SKM-1 (cell line): Measurements from ENCODE around the gene ACOT9.
"Not testable (repeated sequence)": the region's sequence is repeated elsewhere in the genome, so short reads cannot be mapped to it uniquely, and the experiment has no call there.

Experiments used
- DNase-seq: peaks from one replicate; lab custom pipeline; 2025; ENCODE audit not compliant: unreplicated experiment; lab: John Stamatoyannopoulos, UW

Gene ACOT9

DNA sequence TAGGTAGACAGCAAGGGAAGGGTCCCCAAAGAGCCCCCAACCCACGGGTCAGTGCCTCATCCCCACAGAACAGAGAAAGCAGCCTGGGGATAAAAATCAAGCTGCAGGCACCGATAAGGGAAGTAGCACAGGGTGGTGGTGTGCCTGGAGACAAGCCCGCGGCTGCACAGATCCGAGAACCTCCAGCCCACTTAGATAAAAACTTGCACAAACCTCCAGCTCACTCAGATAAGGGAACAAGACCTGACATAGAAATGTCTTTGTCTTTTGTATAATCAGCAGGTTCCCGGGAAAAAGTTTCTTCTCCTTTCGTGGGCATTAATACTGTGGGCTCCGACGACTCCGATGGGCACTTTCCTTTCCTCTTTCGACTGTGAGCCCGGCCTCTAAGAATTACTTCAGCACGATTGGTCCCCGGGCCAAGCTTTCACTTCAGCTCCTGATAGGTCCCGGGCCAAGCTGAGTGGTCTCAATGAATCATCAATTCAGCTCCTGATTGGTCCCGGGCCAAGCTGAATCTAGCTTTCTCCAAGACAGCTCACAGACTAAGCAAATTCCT, 43.4 kb downstream of the ACOT9 start:
- no peak for DNase-seq

DNA sequence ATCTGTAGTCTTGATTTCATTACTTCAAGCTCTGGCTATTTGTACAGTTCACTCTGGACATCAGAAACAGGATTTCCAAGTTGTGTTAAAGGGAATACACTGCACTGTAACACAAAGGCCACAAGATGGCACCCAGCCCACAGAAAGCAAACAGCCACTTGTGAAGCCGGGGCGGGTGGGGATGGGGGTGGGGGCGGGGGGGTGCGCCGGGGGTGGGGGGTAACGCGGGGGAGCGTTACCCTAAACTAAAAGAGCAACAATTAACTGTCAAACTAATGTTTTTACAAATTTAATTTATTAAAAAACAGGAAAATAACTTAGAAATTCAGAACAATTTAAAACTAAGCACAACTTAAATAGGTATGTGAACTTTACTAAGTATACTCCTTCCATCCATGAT, 48.5 kb downstream of the ACOT9 start:
- DNase-seq = no peak

DNA sequence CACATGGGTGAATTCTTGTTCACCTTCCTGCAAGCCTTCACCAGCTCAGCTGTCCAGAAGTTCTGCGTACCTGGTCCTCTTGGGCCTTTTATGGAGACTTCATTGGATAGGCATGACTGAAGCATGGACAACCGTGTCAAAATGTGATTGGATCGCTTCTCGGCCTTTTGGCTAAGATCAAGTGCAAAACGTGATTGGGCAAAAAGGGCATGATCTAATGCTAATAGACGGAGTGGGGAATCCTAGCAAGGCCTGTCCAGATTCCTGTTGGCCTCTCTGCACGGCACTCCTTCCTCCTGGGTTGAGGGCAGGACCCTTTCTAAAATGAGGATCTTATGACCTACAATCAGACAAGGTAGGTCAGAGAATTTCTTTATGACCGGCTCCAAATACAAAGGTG, 50.9 kb downstream of the ACOT9 start:
- no peak for DNase-seq

DNA sequence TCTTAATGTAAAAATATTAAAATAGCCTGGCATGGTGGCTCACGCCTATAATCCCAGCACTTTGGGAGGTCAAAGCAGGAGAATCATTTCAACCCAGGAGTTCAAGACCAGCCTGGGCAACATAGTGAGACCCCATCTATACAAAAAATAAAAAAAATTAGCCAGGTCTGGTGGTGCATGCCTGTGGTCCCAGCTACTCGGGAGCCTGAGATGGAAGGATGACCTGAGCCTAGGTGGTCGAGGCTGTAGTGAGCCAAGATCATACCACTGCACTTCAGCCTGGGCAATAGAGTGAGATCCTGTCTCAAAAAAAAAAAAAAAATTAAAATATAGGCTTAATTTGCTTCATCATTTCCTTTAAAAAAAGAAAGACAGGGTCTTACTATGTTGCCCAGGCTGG, 66.6 kb downstream of the ACOT9 start:
- not testable (repeated sequence) for DNase-seq

DNA sequence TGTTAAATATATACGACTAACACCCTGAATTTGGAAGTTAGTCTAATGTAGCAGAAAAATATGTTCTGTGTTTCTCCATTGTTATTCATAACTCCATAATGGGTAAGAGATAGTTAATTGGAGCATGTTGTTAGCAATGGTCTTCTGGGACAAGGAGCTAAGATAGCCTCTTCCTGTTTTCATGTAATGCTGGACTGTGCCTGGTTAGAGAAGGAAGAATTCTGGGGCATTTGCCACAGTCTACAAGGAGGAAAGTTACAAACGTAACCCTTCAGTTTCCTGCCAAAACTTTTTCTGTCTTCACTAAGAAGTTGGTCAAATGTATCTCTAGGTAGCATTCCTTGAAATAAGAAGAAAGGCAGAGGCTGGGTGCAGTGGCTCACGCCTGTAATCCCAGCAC, 70.0 kb downstream of the ACOT9 start:
- no peak for DNase-seq

DNA sequence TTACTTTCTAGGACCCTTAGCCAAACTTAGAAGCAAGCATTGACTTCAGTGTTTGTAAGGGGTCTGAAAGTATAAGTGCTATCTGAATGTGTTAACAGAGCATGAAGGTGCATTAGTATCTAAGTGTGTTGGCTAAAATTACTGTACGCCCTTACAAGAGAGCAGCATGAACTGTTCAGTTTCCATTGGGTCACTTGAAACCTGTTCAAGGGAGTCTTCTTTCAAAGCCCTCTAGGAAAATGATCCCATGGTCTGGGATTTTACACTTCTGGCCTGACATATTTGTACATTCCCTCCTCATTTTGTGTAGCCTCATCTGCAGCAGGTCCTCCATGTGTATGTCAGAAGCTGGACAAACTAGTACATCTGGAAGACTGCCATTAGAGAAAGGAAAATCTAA, 72.5 kb downstream of the ACOT9 start:
- DNase-seq = no peak

DNA sequence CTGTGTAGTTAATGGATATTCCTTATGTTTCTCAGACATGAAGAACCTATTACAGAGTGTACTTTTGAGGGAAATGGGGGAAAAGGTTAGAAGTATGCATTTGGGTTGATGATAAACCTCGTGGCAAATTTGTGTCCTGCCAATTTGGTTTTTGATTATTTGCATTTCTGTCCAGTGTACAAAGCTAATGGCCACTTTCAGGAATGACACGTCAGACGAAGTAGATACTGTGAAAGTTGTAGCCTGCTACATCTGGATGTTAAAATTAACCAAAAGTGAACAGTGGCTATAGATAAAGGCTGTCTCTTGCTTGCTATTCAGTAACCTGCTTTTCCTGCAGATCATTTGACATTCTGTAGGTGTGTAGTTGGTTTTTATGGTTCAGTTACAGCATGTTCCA, 74.7 kb downstream of the ACOT9 start:
- DNase-seq = no peak

DNA sequence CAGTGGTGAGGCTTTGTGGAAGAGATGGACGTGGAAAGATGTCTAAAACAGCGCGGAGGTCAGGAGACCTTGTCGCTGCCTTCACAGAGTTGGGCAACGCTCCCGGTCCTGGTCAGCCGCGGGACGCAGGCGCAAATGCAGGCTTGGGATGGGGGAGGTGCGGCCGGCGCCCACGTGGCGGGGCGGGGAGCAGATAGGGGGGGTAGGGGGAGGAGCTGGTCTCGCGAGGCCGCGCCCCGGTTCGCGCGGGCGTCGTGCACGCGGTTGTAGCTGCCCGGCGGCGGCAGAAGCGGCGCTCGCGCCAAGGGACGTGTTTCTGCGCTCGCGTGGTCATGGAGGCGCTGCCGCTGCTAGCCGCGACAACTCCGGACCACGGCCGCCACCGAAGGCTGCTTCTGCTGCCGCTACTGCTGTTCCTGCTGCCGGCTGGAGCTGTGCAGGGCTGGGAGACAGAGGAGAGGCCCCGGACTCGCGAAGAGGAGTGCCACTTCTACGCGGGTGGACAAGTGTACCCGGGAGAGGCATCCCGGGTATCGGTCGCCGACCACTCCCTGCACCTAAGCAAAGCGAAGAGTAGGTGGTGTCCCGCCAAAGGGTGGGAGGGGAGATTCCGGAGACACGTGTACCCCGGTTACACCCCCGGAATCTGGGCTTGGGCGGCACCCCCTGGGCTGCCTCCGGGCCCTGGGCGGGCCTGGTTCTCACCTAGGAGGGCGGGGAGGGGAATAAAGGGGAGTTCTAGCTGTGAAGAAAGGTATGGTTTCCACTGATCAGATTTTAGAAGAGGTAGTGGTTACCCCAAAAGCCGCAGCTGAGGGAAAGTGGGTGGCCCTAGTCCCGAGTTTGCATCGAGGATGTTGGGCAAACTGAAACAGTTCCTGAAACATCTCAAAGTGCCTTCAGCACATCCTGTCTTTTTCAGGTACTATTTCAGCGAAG, 75.6 kb downstream of the ACOT9 start, which contains the start of gene PRDX4:
TSS of gene PRDX4 (plus strand) at position 255 of the 939 bp plus-strand sequence. CDS start at position 333, 78 bp downstream.
- peak; percentile 26 for DNase-seq

DNA sequence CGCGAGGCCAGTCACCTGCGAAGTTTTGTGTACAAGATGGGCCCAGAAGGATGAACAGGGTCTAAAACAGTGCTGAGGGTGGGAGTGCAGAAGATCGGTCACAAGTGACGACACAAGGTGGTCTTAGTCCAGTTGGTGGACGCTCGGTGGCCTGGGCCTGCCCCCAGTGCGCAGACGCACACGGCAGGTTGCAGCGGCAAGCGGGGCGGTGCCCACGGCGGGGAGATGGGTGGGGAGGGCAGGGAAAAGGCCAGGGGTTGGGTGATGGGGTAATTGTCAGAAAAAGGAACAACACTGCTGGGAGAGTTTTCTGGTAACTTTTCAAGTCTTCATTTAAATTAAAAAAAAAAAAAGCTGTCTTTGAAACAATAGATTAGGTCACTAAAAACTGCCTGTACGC, 76.8 kb downstream of the ACOT9 start:
- no peak for DNase-seq

DNA sequence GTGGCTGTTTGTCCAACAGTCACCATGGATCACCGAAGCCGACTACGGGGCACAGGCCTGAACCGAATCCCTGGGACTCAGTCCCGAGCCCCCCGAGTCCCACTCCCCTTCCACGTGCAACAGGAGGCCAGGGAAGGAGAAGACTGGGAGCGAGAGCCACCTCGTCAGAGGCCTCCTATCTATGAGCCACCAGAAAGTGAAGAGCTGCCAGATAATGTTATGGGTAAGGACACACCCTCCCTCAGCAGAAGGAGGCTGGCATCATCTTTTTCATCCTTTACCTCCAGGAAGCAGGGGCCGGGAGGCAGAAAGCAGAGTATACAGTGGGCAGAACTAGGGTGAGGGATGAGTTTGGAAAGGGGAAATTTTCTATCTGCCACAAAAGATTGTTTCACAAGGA, 78.6 kb downstream of the ACOT9 start:
- no peak for DNase-seq

DNA sequence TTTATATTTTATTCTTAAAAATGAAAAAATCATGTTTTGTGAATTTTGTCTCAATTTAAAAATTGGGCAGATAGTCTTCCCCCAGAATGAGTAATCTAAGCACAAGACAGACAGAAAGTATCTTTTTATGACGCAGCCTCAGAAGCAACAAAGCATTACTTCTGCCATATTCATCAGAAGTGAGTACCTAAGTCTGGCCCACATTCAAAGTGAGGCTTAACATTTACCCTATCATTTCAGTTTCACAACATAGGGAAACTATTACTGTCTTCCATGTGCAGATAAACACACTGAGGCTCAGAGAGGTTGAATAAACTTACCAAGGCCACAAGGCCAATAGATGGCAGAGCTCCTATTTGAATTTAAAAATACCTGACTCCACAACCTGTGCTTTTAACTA, 80.2 kb downstream of the ACOT9 start:
- DNase-seq = no peak

DNA sequence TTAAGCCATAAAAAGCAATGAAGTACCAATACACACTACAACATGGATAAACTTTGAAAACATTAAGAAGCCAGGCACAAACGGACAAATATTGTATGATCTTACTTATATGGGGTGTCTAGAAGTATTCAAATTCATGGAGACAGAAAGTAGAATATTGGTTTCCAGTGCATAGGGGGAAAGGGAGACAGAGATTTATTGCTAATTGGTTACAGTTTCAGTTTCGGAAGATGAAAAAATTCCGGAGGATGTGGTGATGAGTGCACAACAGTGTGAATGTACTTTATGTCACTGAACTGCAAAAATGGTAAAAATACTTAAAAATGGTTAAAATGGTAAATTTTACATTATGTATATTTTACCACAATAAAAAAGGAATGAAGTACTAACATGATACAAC, 80.9 kb downstream of the ACOT9 start:
- DNase-seq = no peak

DNA sequence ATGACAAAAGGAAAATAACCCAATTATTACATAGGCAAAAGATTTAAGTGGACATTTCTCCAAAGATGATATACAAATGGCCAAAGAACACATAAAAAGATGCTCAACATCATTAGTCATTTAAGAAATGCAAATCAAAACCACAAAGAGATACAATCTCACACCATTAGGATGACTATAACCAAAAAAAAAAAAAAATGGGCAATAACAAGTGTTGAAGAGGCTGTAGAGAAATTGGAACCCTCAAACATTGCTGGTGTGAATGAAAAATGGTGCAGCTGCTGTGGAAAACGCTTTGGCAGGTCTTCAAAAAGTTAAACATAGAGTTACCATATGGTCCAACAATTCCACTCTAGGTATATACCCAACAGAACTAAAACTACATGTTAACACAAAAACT, 81.4 kb downstream of the ACOT9 start:
- DNase-seq = no peak

DNA sequence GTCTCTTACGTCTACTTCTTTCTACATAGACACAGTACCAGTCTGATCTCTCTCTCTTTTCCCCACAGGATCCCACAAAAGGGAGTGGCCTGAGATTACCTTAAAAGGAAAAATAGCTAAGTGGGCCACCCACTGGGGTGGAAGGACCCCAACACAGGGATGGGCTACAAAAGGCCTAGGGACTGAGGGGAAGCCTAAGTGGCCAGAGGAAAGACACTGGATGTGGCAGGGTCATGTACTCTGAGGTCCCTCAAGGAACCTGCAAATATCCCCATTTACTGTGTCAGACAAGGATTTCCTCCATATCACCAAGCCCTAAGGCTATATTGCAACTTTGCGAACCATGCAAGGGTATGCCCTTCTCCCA, 82.3 kb downstream of the ACOT9 start:
- DNase-seq = no peak

DNA sequence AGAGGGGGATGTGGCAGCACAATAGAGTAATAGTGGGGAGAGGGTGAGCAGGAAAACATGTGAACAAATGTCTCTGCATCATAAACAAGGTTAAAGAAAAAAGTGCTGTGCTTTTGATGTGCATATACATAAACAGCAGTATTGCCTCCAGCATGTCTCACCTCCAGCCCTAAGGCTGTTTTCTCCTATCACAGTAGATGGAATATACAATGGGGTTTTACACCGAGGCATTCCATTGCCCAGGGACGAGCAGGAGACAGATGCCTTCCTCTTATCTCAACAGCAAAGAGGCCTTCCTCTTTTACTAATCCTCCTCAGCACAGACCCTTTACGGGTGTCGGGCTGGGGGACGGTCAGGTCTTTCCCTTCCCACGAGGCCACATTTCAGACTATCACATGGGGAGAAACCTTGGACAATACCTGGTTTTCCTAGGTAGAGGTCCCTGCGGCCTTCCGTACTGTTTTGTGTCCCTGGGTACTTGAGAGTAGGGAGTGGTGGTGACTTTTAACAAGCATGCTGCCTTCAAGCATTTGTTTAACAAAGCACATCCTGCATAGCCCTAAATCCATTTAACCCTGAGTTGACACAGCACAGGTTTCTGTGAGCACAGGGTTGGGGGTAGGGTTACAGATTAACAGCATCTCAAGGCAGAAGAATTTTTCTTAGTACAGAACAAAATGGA, 82.9 kb downstream of the ACOT9 start:
- not testable (repeated sequence) for DNase-seq

DNA sequence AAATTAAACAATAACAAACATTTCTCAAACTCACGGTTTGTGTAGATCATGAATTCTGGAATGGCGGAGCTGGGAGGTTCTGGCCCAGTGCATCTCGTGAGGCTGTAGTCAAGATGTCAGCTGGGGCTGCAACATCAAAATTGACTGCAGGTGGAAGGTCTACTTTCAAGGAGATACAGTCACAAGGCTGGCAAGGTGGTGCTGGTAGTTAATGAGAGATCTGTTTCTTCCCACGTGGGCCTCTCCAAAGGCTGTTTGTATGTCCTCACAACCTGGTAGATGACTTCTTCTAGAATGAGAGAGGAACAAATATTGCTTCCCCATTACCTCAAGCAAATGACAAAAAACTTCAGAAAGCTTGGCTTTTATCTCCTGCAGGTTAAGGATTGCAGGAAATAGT, 83.7 kb downstream of the ACOT9 start:
- no peak for DNase-seq

DNA sequence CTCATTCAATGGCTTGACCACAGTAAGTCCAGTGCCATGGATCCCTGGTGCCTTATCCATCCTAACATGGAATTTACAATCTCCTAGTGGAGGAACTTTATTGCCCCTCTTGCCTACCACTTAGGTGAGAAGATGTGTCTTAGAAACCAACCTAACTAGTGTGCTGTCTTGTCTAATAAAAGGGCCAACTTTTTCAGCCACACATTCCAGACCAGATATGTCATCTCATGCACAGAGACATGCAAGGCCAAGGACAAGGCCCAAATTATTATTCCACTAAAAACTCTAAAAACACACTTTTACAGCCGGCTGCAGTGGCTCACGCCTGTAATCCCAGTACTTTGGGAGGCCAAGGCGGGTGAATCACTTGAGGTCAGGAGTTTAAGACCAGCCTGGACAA, 86.4 kb downstream of the ACOT9 start:
- no peak for DNase-seq

DNA sequence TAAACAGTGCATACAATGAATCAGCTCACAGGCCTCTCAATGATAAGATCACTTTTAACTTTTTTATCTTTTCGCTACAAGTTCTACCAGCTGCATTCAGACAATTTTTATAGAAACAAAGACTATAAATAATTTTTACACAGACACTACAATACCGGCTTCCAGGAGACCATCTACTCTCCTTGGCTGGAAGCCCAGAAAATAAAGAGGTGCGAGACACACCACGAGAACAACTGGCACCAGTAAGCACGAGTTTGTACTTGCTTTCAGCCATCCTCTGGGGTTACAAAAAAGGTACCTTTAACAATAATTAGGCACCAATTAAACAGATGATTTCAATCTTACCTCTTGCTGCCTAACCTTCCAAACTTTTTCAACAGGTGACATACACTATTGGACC, 87.0 kb downstream of the ACOT9 start:
- DNase-seq = no peak
